Activated CD4-positive, alpha-beta T cell treated with anti-CD3 and anti-CD28 coated beads, Interleukin-2, amount 50 U/mL, for 4 hours (primary cell): ENCODE data around the gene TBC1D1.
A peak's percentile ranks its signal among the peaks of the same experiment; 100 is the strongest.

ENCODE experiments used
- DNase-seq, 2 experiments: peaks; one replicate each; pipeline ENCODE4 v3.0.0-alpha.2; 2020

Gene TBC1D1

GRCh38 chr4:38178392-38178995, 287.6 kb downstream of the TBC1D1 start:
- DNase-seq: no peak

GRCh38 chr4:38179690-38180377, 288.9 kb downstream of the TBC1D1 start:
- DNase-seq: peak; percentile 71 to 76

- no peak for DNase-seq
Measured at GRCh38 chr4:38180456-38180855, 289.6 kb downstream of the TBC1D1 start.

- no peak for DNase-seq
Measured at GRCh38 chr4:38181286-38181685, 290.4 kb downstream of the TBC1D1 start.

GRCh38 chr4:38182334-38182998, 291.6 kb downstream of the TBC1D1 start:
- no peak for DNase-seq

- DNase-seq: no peak
Measured at GRCh38 chr4:38184404-38184803, 293.5 kb downstream of the TBC1D1 start.

GRCh38 chr4:38185406-38186144, 294.7 kb downstream of the TBC1D1 start:
- DNase-seq: no peak

- DNase-seq: no peak
Measured at GRCh38 chr4:38188136-38188535, 297.3 kb downstream of the TBC1D1 start.

- DNase-seq: no peak
Measured at GRCh38 chr4:38188631-38189101, 297.8 kb downstream of the TBC1D1 start.
